GDM1 (cell line): ENCODE measurements around the gene DMAC2.
A peak's percentile ranks its signal among the peaks of the same experiment; 100 is the strongest.
"Not testable (repeated sequence)": the region's sequence is repeated elsewhere in the genome, so short reads cannot be mapped to it uniquely, and the experiment has no call there.

Experiments
- DNase-seq: peaks from one replicate; lab custom pipeline; 2025; lab: John Stamatoyannopoulos, UW

DMAC2 gene

DNA sequence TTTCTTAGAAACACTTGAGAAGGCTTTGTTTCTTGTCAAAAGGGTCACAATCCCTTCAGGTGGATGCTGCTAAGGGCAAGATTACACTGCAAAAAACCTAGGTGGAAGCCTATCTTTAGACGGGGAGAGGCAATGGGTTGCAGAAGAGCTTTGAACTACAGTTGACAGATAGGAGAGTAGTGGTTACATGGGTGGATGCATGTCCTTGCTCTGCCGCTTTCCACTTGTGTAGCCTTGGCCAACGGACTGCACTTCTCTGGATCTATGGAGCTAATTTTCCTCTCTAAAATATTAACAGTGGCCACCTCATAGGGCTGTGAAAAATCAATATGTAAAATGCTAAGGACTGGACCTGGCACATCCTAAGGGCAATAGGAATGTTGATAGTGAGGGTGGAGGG is 41.1 kb downstream of the DMAC2 start:
- no peak for DNase-seq

DNA sequence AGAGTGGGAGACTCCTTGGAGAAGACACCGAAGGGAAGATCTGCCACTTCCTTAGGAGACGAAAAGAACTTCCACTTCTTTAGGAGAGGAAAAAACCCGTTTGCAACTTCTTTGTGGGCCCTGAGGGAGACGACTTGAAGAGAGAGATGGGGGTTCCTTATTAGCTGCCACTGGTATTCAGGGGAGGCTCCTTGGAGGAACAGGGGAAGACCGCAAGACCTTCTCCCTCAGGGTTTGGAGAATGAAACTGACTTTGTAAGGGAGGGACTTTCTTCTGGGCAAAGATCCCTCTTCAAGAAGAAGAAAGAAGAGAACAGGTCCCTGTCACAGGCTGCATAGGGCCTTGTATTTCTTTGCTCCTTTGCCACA is 41.7 kb downstream of the DMAC2 start:
- no peak for DNase-seq

DNA sequence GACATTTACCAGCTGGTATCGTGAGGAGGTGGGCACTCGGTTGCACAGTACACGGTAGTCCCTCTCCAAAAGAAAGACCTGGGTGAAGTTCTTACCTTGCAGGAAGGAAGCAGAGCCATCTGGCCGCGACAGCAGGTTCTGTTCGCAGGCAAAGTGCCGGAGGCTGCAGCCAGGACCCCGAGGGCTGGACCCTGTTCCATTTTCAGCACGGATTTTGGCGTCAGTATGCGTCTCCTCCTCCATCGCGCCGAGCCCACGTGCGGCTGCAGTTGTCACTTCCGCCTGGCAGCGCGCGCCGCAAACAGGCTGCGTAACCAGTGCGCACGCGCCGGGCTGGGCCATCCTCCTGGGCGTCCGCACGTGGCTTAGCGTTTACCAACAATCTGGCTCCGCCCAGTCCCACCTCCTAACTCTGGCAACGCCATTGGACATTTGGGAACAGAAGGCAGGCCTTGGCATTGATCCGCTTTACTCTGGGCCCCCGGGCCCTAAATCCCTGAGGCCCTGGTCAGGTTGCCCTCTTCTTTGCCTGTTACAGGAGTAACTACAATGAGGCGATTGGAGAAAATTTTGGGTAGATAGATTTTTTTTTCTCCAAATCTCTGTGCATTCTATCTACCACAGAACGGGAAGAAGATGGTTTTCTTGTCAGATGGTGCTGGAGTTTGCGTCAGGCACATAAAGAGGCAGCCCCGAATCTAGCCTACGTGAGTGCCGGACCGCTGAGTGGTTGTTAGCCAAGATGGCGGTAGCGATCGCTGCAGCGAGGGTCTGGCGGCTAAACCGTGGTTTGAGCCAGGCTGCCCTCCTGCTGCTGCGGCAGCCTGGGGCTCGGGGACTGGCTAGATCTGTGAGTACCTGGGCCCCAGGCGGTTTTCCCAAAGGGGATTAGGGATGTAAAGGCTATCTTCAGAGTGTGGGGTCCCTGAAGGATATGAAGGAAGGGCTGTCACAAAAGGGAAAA is 42.3 kb downstream of the DMAC2 start, which contains the start of the genes BCKDHA and EXOSC5:
Gene BCKDHA, plus strand, starts transcription at position 733 of the 964 bp plus-strand sequence. Its CDS starts 10 bp downstream, at position 743.
Gene EXOSC5, minus strand, starts transcription at position 274 of the 964 bp plus-strand sequence. Its CDS starts 31 bp downstream, at position 243.
- DNase-seq: peak; percentile 99

DNA sequence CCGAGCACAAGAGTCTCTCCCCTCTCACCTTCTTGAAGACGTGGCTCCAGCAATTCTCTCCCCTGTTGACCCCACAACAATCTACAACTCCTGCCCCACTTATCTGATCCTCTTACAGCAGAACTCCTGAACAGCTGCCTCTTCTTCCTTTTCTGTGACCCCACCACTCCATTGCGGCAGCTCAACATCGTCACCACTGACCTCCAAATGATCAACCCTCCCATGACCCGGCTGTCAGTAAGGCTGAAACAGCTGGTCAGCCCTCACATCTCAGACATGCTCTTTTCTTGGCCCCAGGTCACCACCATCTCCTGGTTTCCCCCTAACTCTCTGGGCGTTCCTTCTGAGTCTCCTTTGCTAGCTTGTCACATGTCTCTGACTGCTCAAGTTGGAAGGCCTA is 44.4 kb downstream of the DMAC2 start:
- DNase-seq: no peak

DNA sequence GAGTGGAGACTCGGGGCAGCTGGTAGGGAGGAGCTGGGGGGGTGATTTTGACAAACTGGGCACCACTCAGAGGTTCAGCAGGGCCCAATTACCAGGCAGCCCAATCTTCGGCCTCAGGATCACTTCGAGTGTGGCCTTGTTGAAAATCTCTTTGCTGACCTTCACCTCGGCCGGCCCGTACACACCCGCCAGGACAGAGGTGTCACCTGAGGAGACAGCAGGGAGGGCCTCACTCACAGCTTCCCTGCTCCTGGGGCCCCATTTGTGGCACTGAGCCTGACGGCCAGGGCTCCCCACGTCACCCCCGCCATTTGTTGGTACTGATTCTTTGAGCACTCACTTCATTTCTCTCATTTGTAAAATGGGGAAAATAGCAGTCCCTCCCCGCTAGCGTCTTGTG is 46.9 kb downstream of the DMAC2 start:
- no peak for DNase-seq

DNA sequence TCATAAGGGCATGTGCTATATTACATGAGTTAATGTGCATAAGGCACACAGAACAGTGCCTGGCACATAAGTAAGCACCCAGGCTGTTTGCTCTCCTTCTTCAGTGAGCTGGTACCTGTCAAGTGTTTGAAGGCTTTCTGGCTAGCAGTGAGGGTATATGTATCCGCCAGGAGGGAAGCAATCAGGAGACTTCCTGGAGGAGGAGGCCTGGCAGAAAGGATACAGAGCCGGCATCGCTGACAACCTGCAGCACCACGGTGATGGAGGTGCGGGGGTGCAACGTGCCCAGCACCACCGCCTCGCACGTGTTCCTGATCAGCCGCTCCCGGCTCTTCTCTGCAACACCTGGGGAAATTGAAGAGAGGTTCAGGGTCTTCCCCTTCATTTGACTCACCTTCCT is 48.1 kb downstream of the DMAC2 start:
- no peak for DNase-seq

DNA sequence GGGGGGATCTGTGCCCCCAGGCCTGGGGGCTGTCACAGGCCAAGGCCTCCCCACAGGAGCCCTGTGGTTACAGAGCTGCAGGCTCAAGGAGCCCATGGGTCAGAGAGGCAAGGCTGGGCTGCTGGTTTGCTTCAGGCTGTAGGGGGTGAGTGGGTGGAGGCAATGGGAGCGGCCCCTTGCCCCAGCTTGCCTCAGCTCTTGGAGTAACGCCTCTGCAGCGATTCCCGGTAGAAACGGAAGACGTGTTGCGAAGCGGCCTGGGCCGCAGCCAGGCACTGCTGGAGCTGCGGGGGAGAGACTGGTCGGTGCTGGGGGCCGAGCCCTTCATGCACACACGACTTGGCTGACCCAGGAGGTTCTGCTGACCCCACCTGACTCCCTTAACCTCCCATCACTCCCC is 53.3 kb downstream of the DMAC2 start:
- DNase-seq: no peak

DNA sequence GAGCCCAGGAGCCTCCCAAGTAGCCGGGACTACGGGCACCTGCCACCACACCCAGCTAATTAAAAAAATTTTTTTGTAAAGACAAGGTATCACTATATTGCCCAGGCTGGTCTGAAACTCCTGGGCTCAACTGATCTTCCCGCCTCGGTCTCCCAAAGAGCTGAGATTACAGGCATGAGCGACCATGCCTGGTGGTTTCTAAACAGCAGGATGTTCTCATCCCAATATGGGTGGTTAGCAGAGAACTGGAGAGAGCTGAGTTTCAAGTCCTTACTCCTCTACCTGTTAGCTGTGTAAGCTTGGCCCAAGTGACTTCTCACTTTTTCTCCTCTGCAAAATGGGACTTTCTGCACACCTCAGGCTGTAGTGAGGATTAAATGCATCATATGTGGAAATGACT is 55.4 kb downstream of the DMAC2 start:
- DNase-seq: no peak

DNA sequence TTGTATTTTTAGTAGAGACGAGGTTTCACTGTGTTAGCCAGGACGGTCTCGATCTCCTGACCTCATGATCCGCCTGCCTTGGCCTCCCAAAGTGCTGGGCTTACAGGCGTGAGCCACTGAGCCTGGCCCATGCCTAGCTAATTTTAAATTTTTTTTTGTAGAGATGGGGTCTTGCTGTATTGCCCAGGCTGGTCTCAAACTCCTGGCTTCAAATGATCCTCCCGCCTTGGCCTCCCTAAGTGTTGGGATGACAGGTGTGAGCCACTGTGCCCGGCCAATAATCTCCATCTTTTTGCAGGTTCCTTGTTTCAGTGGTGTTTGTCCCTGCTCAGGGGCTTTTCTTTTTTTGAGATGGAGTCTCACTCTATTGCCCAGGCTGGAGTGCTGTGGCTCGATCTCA is 58.2 kb downstream of the DMAC2 start:
- not testable (repeated sequence) for DNase-seq
